HEK293 (cell line): ENCODE results near the gene EMC6.

Source experiments
- CTCF ChIA-PET: fragments of 350-600 bp; formaldehyde crosslinking; extraction: SDS; loops from one replicate; lab custom pipeline; 2021; ENCODE audit warnings: antibody characterized with exemption; lab: Yijun Ruan, JAX
- POLR2A ChIA-PET: fragments of 300-600 bp; formaldehyde crosslinking; extraction: SDS; loops from one replicate; lab custom pipeline; 2020; ENCODE audit warnings: antibody characterized with exemption, inconsistent platforms; lab: Yijun Ruan, JAX
- H3K27ac ChIP-seq: fragments of 200-500 bp; sonication (Bioruptor generic); 2 replicates; pipeline ENCODE4 v1.5.1; 2014; ENCODE audit warnings: low read depth, low read length, control low read depth, inconsistent platforms; ENCODE audit errors: extremely low read depth
- H3K36me3 ChIP-seq, 2 experiments: fragments of 200-500 bp in 1 of 2; sonication (Bioruptor generic) in 1 of 2; 1 replicate in 1 of 2; 2 replicates in 1 of 2; pipeline ENCODE4 v1.5.1; 2014 to 2017; ENCODE audit warnings: inconsistent platforms in 2 of 2, low read length in 2 of 2; ENCODE audit not compliant: control insufficient read depth in 2 of 2, insufficient read depth in 1 of 2
- H3K4me1 ChIP-seq: fragments of 200-500 bp; sonication (Bioruptor generic); 2 replicates; pipeline ENCODE4 v1.5.1; 2014; ENCODE audit warnings: mild to moderate bottlenecking, low read length, inconsistent platforms; ENCODE audit not compliant: control insufficient read depth, insufficient read depth
- H3K4me3 ChIP-seq: 2 replicates; pipeline ENCODE4 v1.5.1; 2011; ENCODE audit warnings: low read depth, mild to moderate bottlenecking, control low read depth, low read length, moderate library complexity
- H3K9me3 ChIP-seq: fragments of 200-500 bp; sonication (Bioruptor generic); 2 replicates; pipeline ENCODE4 v1.5.1; 2014; ENCODE audit warnings: low read depth, low read length, inconsistent platforms; ENCODE audit not compliant: control insufficient read depth, insufficient read depth
- BCL11A ChIP-seq: fragments of 450-650 bp; formaldehyde crosslinking; IDR thresholded peaks from 2 replicates; pipeline ENCODE4 v1.5.1; 2016; ENCODE audit warnings: low read depth, missing biosample characterization, missing genetic modification characterization
- EGR2 ChIP-seq: fragments of 450-650 bp; formaldehyde crosslinking; IDR thresholded peaks from 2 replicates; pipeline ENCODE4 v1.5.1; 2016; ENCODE audit warnings: low read depth, missing biosample characterization, missing genetic modification characterization
- KLF7 ChIP-seq: fragments of 450-650 bp; formaldehyde crosslinking; IDR thresholded peaks from 2 replicates; pipeline ENCODE4 v1.5.1; 2016; ENCODE audit warnings: missing biosample characterization, missing genetic modification characterization, borderline replicate concordance
- ZFHX2 ChIP-seq: fragments of 450-650 bp; formaldehyde crosslinking; conservative IDR thresholded peaks from 2 replicates; pipeline ENCODE4 v1.5.1; 2016; ENCODE audit warnings: missing biosample characterization, missing genetic modification characterization
- ZFP37 ChIP-seq: fragments of 450-650 bp; formaldehyde crosslinking; IDR thresholded peaks from 2 replicates; pipeline ENCODE4 v1.5.1; 2016; ENCODE audit warnings: missing biosample characterization, missing genetic modification characterization
- ZIC2 ChIP-seq: fragments of 450-650 bp; formaldehyde crosslinking; IDR thresholded peaks from 2 replicates; pipeline ENCODE4 v1.5.1; 2016; ENCODE audit warnings: missing biosample characterization, missing genetic modification characterization
- ZNF133 ChIP-seq: fragments of 450-650 bp; formaldehyde crosslinking; IDR thresholded peaks from 2 replicates; pipeline ENCODE4 v1.5.1; 2016; ENCODE audit warnings: missing biosample characterization, missing genetic modification characterization
- ZNF140 ChIP-seq: fragments of 450-650 bp; formaldehyde crosslinking; IDR thresholded peaks from 2 replicates; pipeline ENCODE4 v1.5.1; 2016; ENCODE audit warnings: missing biosample characterization, missing genetic modification characterization
- ZNF174 ChIP-seq: fragments of 450-650 bp; formaldehyde crosslinking; IDR thresholded peaks from 2 replicates; pipeline ENCODE4 v1.5.0; 2017; ENCODE audit warnings: missing biosample characterization, mild to moderate bottlenecking, missing genetic modification characterization
- ZNF175 ChIP-seq: fragments of 450-650 bp; formaldehyde crosslinking; IDR thresholded peaks from 2 replicates; pipeline ENCODE4 v1.5.1; 2016; ENCODE audit warnings: missing biosample characterization, missing genetic modification characterization
- ZNF202 ChIP-seq: fragments of 450-650 bp; formaldehyde crosslinking; IDR thresholded peaks from 2 replicates; pipeline ENCODE4 v1.5.1; 2016; ENCODE audit warnings: missing biosample characterization, missing genetic modification characterization, borderline replicate concordance
- ZNF449 ChIP-seq: fragments of 450-650 bp; formaldehyde crosslinking; IDR thresholded peaks from 2 replicates; pipeline ENCODE4 v1.5.1; 2017; ENCODE audit warnings: missing biosample characterization, mild to moderate bottlenecking, missing genetic modification characterization, moderate library complexity
- ZNF501 ChIP-seq: fragments of 450-650 bp; formaldehyde crosslinking; IDR thresholded peaks from 2 replicates; pipeline ENCODE4 v1.5.1; 2016; ENCODE audit warnings: missing biosample characterization, missing genetic modification characterization
- ZNF514 ChIP-seq: fragments of 450-650 bp; formaldehyde crosslinking; IDR thresholded peaks from 2 replicates; pipeline ENCODE4 v1.5.1; 2016; ENCODE audit warnings: missing biosample characterization, missing genetic modification characterization
- ZNF549 ChIP-seq: fragments of 450-650 bp; IDR thresholded peaks from 2 replicates; pipeline ENCODE4 v1.5.1; 2018; ENCODE audit warnings: missing biosample characterization, missing genetic modification characterization, mild to moderate bottlenecking, inconsistent platforms, moderate library complexity
- ZNF626 ChIP-seq: fragments of 450-650 bp; sonication (Bioruptor Pico); formaldehyde crosslinking; IDR thresholded peaks from 2 replicates; pipeline ENCODE4 v1.5.1; 2018; ENCODE audit warnings: missing biosample characterization, missing genetic modification characterization, inconsistent platforms
- ZNF645 ChIP-seq: fragments of 450-650 bp; formaldehyde crosslinking; IDR thresholded peaks from 2 replicates; pipeline ENCODE4; 2016; ENCODE audit warnings: missing biosample characterization, missing genetic modification characterization
- ZNF747 ChIP-seq: fragments of 450-650 bp; formaldehyde crosslinking; IDR thresholded peaks from 2 replicates; pipeline ENCODE4 v1.5.1; 2016; ENCODE audit warnings: missing biosample characterization, missing genetic modification characterization
- ZXDB ChIP-seq: fragments of 450-650 bp; formaldehyde crosslinking; IDR thresholded peaks from 2 replicates; pipeline ENCODE4 v1.5.1; 2016; ENCODE audit warnings: missing biosample characterization, missing genetic modification characterization

The EMC6 gene

GRCh38 chr17:3675886-3676285 is 7.3 kb downstream of the EMC6 start:
- no peak overlapping the region for H3K27ac ChIP-seq
- H3K4me3 ChIP-seq = no peak overlapping the region
- no peaks in the 10 kb centered on the region for H3K9me3 ChIP-seq
- TF ChIP-seq ZNF549 (tag by site-specific recombination) = no peak
- no peak for TF ChIP-seq ZNF175
- no peak for TF ChIP-seq ZNF626 (tag by site-specific recombination)
- no peak for TF ChIP-seq ZNF645 (tag by site-specific recombination)
- TF ChIP-seq ZNF747 (tag by site-specific recombination) = no peak
- TF ChIP-seq ZNF449 (tag by site-specific recombination) = no peak
- TF ChIP-seq ZNF140 (tag by site-specific recombination) = no peak
- no peak for TF ChIP-seq KLF7 (tag by site-specific recombination)
- no peak for TF ChIP-seq ZFP37 (tag by site-specific recombination)
- no peak for TF ChIP-seq ZNF133
- no peak for TF ChIP-seq ZNF514 (tag by site-specific recombination)
- TF ChIP-seq ZXDB (tag by site-specific recombination) = no peak
- TF ChIP-seq ZNF501 (tag by site-specific recombination) = no peak
- H3K36me3 ChIP-seq = peaks cover 3 to 6% of the 10 kb centered on the region in 2 experiments; a peak in 2 of 3 replicates
- ChIA-PET CTCF (interaction anchor here (0.6 to 0.7 kb wide), 3 partner anchors 22 to 187 kb away, joined by 3 to 4 read pairs (median 3); no protein-coding TSS in a partner anchor), POLR2A (no interaction called here)
- no peaks in the 10 kb centered on the region for H3K4me1 ChIP-seq

GRCh38 chr17:3678095-3678820 is 9.6 kb downstream of the EMC6 start:
- CTCF ChIA-PET = interaction anchor here (0.6 to 1.7 kb wide), 3 partner anchors 11 to 59 kb away, joined by 4 to 7 read pairs (median 4); no protein-coding TSS in a partner anchor

GRCh38 chr17:3678821-3679530 is 10.4 kb downstream of the EMC6 start:
- Histone ChIP-seq H3K4me3 (no peak overlapping the region), H3K36me3 (no peaks in the 10 kb centered on the region), H3K9me3 (no peaks in the 10 kb centered on the region)
- POLR2A ChIA-PET = interaction anchor here (1.0 to 1.6 kb wide), 2 partner anchors 10 to 43 kb away, joined by 3 to 4 read pairs; partner anchors contain the start of genes CTNS, EMC6 and SHPK
- TF ChIP-seq BCL11A (tag by site-specific recombination) (no peak), ZNF202 (tag by site-specific recombination) (no peak), ZIC2 (no peak)
- TF ChIP-seq, all 188 proteins: peak for 0
- CTCF ChIA-PET = interaction anchor here (1.0 to 1.7 kb wide), 2 partner anchors 9 to 11 kb away, joined by 3 to 4 read pairs; no protein-coding TSS in a partner anchor
- no peak overlapping the region for H3K27ac ChIP-seq
- H3K4me1 ChIP-seq = no peaks in the 10 kb centered on the region

More at GRCh38 chr17:3678095-3678820, 9.6 kb downstream of the EMC6 start:
- H3K9me3 ChIP-seq = no peaks in the 10 kb centered on the region
- no peaks in the 10 kb centered on the region for H3K36me3 ChIP-seq
- POLR2A ChIA-PET = interaction anchor here (0.5 to 1.6 kb wide), 3 partner anchors 9 to 596 kb away, joined by 3 to 4 read pairs (median 3); partner anchors contain the start of genes CTNS, EMC6 and SHPK
- H3K4me1 ChIP-seq = no peaks in the 10 kb centered on the region
- no peak overlapping the region for H3K27ac ChIP-seq
- no peak overlapping the region for H3K4me3 ChIP-seq
- TF ChIP-seq EGR2 (tag by site-specific recombination) = peak; percentile 38; the same call in 1 of the 2 replicates
- no peak for TF ChIP-seq ZNF174 (tag by site-specific recombination)
- peak; percentile 24; the same call in 1 of the 2 replicates for TF ChIP-seq ZFHX2 (tag by site-specific recombination)
